Activated CD8-positive, alpha-beta memory T cell treated with anti-CD3 and anti-CD28 coated beads, Interleukin-2, amount 50 U/mL, for 4 hours (primary cell): ENCODE data around the gene MEF2A.
"Not testable (repeated sequence)": the region's sequence is repeated elsewhere in the genome, so short reads cannot be mapped to it uniquely, and the experiment has no call there.

Source experiments
- DNase-seq: peaks from one replicate; pipeline ENCODE4 v3.0.0-alpha.2; 2020

MEF2A gene

GRCh38 chr15:99656205-99656604 is 90.4 kb downstream of the MEF2A start:
- DNase-seq: no peak

- DNase-seq: no peak
Observed at GRCh38 chr15:99657996-99658395, 92.2 kb downstream of the MEF2A start.

- DNase-seq: no peak
Observed at GRCh38 chr15:99662903-99663302, 97.1 kb downstream of the MEF2A start.

GRCh38 chr15:99666073-99666472 is 100.3 kb downstream of the MEF2A start:
- DNase-seq: not testable (repeated sequence)

- DNase-seq: no peak
Observed at GRCh38 chr15:99668533-99669182, 102.9 kb downstream of the MEF2A start.

- DNase-seq: no peak
Observed at GRCh38 chr15:99669250-99669649, 103.5 kb downstream of the MEF2A start.

GRCh38 chr15:99671926-99672635 is 106.3 kb downstream of the MEF2A start:
- DNase-seq: no peak

GRCh38 chr15:99673111-99673510 is 107.3 kb downstream of the MEF2A start:
- no peak for DNase-seq

- no peak for DNase-seq
Observed at GRCh38 chr15:99674279-99674678, 108.5 kb downstream of the MEF2A start.

GRCh38 chr15:99677540-99678134 is 111.9 kb downstream of the MEF2A start:
- no peak for DNase-seq

- no peak for DNase-seq
Observed at GRCh38 chr15:99680276-99680675, 114.5 kb downstream of the MEF2A start.

GRCh38 chr15:99681990-99682389 is 116.2 kb downstream of the MEF2A start:
- DNase-seq: no peak

GRCh38 chr15:99682455-99682854 is 116.7 kb downstream of the MEF2A start:
- no peak for DNase-seq

GRCh38 chr15:99683000-99683670 is 117.4 kb downstream of the MEF2A start:
- DNase-seq: no peak

GRCh38 chr15:99686290-99686689 is 120.5 kb downstream of the MEF2A start:
- DNase-seq: no peak

- DNase-seq: no peak
Observed at GRCh38 chr15:99692825-99693224, 127.0 kb downstream of the MEF2A start.

- no peak for DNase-seq
Observed at GRCh38 chr15:99696096-99696495, 130.3 kb downstream of the MEF2A start.

GRCh38 chr15:99702895-99703602 is 137.3 kb downstream of the MEF2A start:
- DNase-seq: no peak

- no peak for DNase-seq
Observed at GRCh38 chr15:99703603-99704443, 138.0 kb downstream of the MEF2A start.

- no peak for DNase-seq
Observed at GRCh38 chr15:99704444-99704838, 138.7 kb downstream of the MEF2A start.

GRCh38 chr15:99706557-99707303 is 140.9 kb downstream of the MEF2A start:
- peak; percentile 30 for DNase-seq
